ENCODE data around the gene RRP15. TPM values are rescaled to one million over a fixed set of nuclear protein-coding genes. Genes with fewer than 3 reads are reported as not detected.

RRP15 gene, protein sequence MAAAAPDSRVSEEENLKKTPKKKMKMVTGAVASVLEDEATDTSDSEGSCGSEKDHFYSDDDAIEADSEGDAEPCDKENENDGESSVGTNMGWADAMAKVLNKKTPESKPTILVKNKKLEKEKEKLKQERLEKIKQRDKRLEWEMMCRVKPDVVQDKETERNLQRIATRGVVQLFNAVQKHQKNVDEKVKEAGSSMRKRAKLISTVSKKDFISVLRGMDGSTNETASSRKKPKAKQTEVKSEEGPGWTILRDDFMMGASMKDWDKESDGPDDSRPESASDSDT
- total RNA-seq (2021; fragmentation: NEBNext Ultra II Directional; extraction: Animal tissue kit (Norgen Biotek cat#: 25700)) (46.6 and 52.8 TPM in 2 replicates), polyA plus RNA-seq (2011; rRNA removed) (2.1 and 3.7 TPM in 2 replicates), polyA minus RNA-seq (2011; rRNA and poly(A)+ RNA removed) (6.3 and 7.3 TPM in 2 replicates)
- polyA plus RNA-seq (2011; cell fraction: cytosol; rRNA removed) = 4.9 TPM
- 3.5 TPM for polyA plus RNA-seq (2011; cell fraction: nucleus; rRNA removed)
- 19.5 to 25.2 TPM (median 22.0 TPM) in 4 replicates for polyA plus RNA-seq (2012, experiment 1 of 2)
- 0.83 TPM for polyA plus RNA-seq (2012, experiment 2 of 2)
- 93.3 TPM for polyA plus RNA-seq (2013, experiment 1 of 2)
- polyA plus RNA-seq (2013, experiment 2 of 2) = 92.9 TPM
- polyA minus RNA-seq (2011; cell fraction: cytosol; rRNA and poly(A)+ RNA removed) = 6.0 TPM
- 17.8 TPM for polyA minus RNA-seq (2011; cell fraction: nucleus; rRNA and poly(A)+ RNA removed)
- long read RNA-seq, experiment 1, full-length matches to known transcripts = 5 of 45 reads
- long read RNA-seq, experiment 1, partial matches to known transcripts = 25 of 45 reads
- long read RNA-seq, experiment 1, other reads (novel, unspliced or antisense) = 15 of 45 reads
- long read RNA-seq, experiment 2, full-length matches to known transcripts = 144 of 193 reads
- long read RNA-seq, experiment 2, partial matches to known transcripts = 45 of 193 reads
- long read RNA-seq, experiment 2, other reads (novel, unspliced or antisense) = 4 of 193 reads

DNA sequence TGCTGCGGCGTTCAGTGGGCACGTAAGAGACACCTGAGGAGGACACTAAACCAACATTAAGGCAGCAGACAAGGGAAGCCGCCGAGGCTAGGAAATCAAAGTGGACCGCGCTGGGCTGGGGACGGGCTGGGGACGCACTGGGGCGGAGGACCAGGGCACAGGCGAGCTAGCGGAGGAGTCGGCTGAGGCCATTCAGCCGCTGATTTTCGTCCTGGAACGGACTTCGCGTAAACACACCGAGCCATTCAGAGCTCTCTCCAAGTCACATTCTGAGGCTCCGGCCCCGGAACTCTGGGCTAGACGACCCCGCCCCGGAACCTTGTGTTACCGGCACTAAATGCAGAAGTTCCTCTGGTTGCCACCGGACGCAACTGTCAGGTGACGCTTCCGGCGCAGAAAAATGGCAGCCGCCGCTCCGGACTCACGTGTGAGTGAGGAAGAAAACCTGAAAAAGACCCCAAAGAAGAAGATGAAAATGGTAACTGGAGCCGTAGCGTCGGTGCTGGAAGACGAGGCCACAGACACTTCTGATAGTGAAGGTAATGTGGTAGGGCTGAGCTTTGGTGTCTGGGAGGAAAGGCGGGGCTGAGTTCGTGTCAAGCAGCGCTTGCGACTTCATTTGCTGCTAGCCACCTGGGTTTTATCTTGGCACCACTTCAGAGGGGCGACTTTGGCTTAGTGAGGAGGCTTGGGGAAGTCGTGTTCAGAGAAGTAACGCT is at the start of gene RRP15:
Gene RRP15 (plus strand): TSS at position 377 of the 719 bp plus-strand sequence. CDS start 24 bp downstream, at position 401.
- CTCF ChIA-PET (ENCODE audit: partially characterized antibody) = interaction anchor here (0.8 to 1.6 kb wide), 9 partner anchors 10 to 58 kb away, joined by 3 to 5 read pairs (median 3); no protein-coding TSS in a partner anchor
- no peak for FAIRE-seq
- TF ChIP-seq SIN3A (conservative IDR thresholded peaks at IDR 0.05 in 1 of 2, IDR thresholded peaks at IDR 0.05 in 1 of 2; ENCODE audit: low read depth in 1 of 2, low read length in 2 of 2) (peak; percentile 90 to 98; a peak in 3 of 4 replicates), EZH2 (IDR thresholded peaks at IDR 0.05; ENCODE audit: low read depth, low read length, severe bottlenecking) (no peak), RBBP5 (IDR thresholded peaks at IDR 0.05; ENCODE audit: borderline replicate concordance, low read depth, low read length) (peak; percentile 94; the same call in 1 of the 2 replicates)

More for the DNA sequence above, at the start of gene RRP15:
- Histone ChIP-seq H3K27ac (ENCODE audit: low read depth, low read length) (peak within 1 kb of the TSS; percentile 76), H4K5ac (ENCODE audit: insufficient read length, low read depth, low read length) (peak within 1 kb of the TSS; percentile 93), H2AK5ac (ENCODE audit: low read depth, low read length) (no peak within 1 kb of the TSS), H3K56ac (replicated peaks; ENCODE audit: insufficient read length, low read depth, low read length) (peak within 1 kb of the TSS; percentile 61), H3K9me3 (ENCODE audit: insufficient read depth in 2 of 2, low read depth in 1 of 2, low read length in 1 of 2) (peaks cover 3 to 9% of the 10 kb centered on the region in 2 experiments; a peak in 1 of 4 replicates), H3K4me3 (ENCODE audit: extremely low read depth in 1 of 4, insufficient read depth in 2 of 4, low read depth in 3 of 4, low read length in 4 of 4) (peak within 1 kb of the TSS; percentile 68 to 100 (median 98)), H3K23ac (ENCODE audit: insufficient read length) (no peak within 1 kb of the TSS), H3K4me2 (ENCODE audit: insufficient read depth in 1 of 2, low read depth in 2 of 2, low read length in 2 of 2) (peak within 1 kb of the TSS; percentile 74 to 91), H3K23me2 (ENCODE audit: low read depth, low read length) (peaks cover 12% of the 10 kb centered on the region), H3K18ac (ENCODE audit: extremely low read depth, low read length) (peak within 1 kb of the TSS; percentile 81), H3K27me3 (replicated peaks in 1 of 4; ENCODE audit: control insufficient read depth in 3 of 4, extremely low read depth in 1 of 4, insufficient read depth in 3 of 4, low read length in 3 of 4) (no peaks in the 10 kb centered on the region), H3K14ac (ENCODE audit: insufficient read length) (no peak within 1 kb of the TSS), H2BK20ac (ENCODE audit: low read length) (no peak within 1 kb of the TSS), H3K79me2 (ENCODE audit: control insufficient read depth in 1 of 2, insufficient read depth in 2 of 2, low read length in 2 of 2) (peaks cover 17 to 49% of the 10 kb centered on the region in 2 experiments), H3K4me1 (replicated peaks in 1 of 4; ENCODE audit: control insufficient read depth in 3 of 4, insufficient read depth in 4 of 4, low read length in 3 of 4) (peaks cover 0 to 7% (median 1%) of the 10 kb centered on the region in 4 experiments; a peak in 2 of 7 replicates), H4K8ac (ENCODE audit: extremely low read depth, insufficient read depth, low read length) (peak within 1 kb of the TSS; percentile 97), H2BK12ac (ENCODE audit: low read depth, low read length) (peak within 1 kb of the TSS; percentile 80; the same call in 1 of the 2 replicates), H2BK120ac (replicated peaks; ENCODE audit: low read depth, low read length) (no peak within 1 kb of the TSS), H4K91ac (replicated peaks; ENCODE audit: insufficient read length, low read length) (peak within 1 kb of the TSS; percentile 48), H2BK5ac (ENCODE audit: low read depth, low read length) (peak within 1 kb of the TSS; percentile 89), H3K79me1 (ENCODE audit: low read depth, low read length) (no peaks in the 10 kb centered on the region), H3K36me3 (ENCODE audit: control insufficient read depth in 2 of 4, insufficient read depth in 4 of 4, low read length in 3 of 4) (no peaks in the 10 kb centered on the region), H3K4ac (replicated peaks; ENCODE audit: insufficient read length, low read depth, low read length) (peak within 1 kb of the TSS; percentile 79), H4K20me1 (replicated peaks in 1 of 2; ENCODE audit: control insufficient read depth in 1 of 2, insufficient read depth in 2 of 2, low read length in 2 of 2) (peaks cover 0 to 1% of the 10 kb centered on the region in 2 experiments), H3K9ac (replicated peaks in 1 of 4; ENCODE audit: extremely low read depth in 1 of 4, low read depth in 3 of 4, low read length in 3 of 4) (peak within 1 kb of the TSS; percentile 66 to 97 (median 92)), H2AFZ (ENCODE audit: low read length) (peak within 1 kb of the TSS; percentile 96), H2BK15ac (ENCODE audit: low read length) (peak within 1 kb of the TSS; percentile 84; the same call in 1 of the 2 replicates)
- DNase-seq (ENCODE audit: low read depth in 1 of 2, low spot score in 2 of 2) = peak; percentile 75 to 91
- POLR2A ChIA-PET (ENCODE audit: partially characterized antibody) = interaction anchor here (0.6 to 1.9 kb wide), 11 partner anchors 11 to 620 kb away, joined by 3 to 19 read pairs (median 3); no protein-coding TSS in a partner anchor
- 1% methylated on average over 45 of the region's 45 CpGs; no CpG with 5 or more reads in 1 of the 2 experiments for WGBS, 2 experiments (ENCODE audit: extremely low coverage in 1 of 2, insufficient coverage in 1 of 2, insufficient read length in 1 of 2, insufficient replicate concordance in 2 of 2, low coverage in 1 of 2, low lambda C conversion rate in 2 of 2, missing lambda C conversion rate in 1 of 2)

All from H1 (cell line).